Pancreas (tissue), 10 donors: ENCODE results near the gene RANGAP1. TPM values are rescaled to one million over a fixed set of nuclear protein-coding genes. Genes with fewer than 3 reads are reported as not detected.

Source experiments
- ATAC-seq, 4 donors: fragments of 200-7000 bp; cut with Tn5 transposase; one replicate each; pipeline versions ENCODE4 v1.8.0 to v1.9.1; 2020; ENCODE audit warnings: mild to moderate bottlenecking in 4 of 4, moderate library complexity in 4 of 4
- DNase-seq, 6 donors: peaks; one replicate each; pipeline ENCODE4 v3.0.0-alpha.2; 2020
- FAIRE-seq: peaks from 2 replicates; lab custom pipeline; 2012; peaks lifted over from hg19 to GRCh38; lab: Jason Lieb, UNC
- H3K27ac ChIP-seq, 4 donors: fragments of 200-600 bp; sonication (generic); 1 replicate in 3 of 4; 2 replicates in 1 of 4; pipeline versions ENCODE4 v1.5.0 to v1.8.0; 2020
- H3K27me3 ChIP-seq, 4 donors: fragments of 200-600 bp; one replicate each; pipeline ENCODE4 v1.8.0; 2021
- H3K36me3 ChIP-seq, 3 donors: fragments of 200-600 bp; sonication (generic) in 1 of 3; one replicate each; pipeline versions ENCODE4 v1.5.0 to v1.8.0; 2020 to 2021
- H3K4me1 ChIP-seq, 3 donors: fragments of 200-600 bp; one replicate each; pipeline ENCODE4 v1.8.0; 2021
- H3K4me3 ChIP-seq, 4 donors: fragments of 200-600 bp; sonication (generic) in 2 of 4; one replicate each; pipeline versions ENCODE4 v1.5.0 to v1.8.0; 2020 to 2021
- H3K9me3 ChIP-seq, 4 donors: fragments of 200-600 bp; one replicate each; pipeline ENCODE4 v1.8.0; 2021
- WGBS, 2 donors: extraction: QIAGEN DNeasy Blood & Tissue Kit; methylation state at CpG; one replicate each; pipeline ENCODE4 v1.1.7; 2013; 5-methylcytosine and 5-hydroxymethylcytosine counted together
- intact Hi-C, 3 donors: fragments of 100-400 bp; cut with DNase I; formaldehyde crosslinking; loops; one replicate each; pipeline versions ENCODE4 v1.11.1 to v1.14.2; 2022
- polyA plus RNA-seq, 2 donors: library from polyadenylated mRNA; stranded (reverse); fragments of 200-250 nt; gene quantifications; one replicate each; pipeline ENCODE4 v1.2.3, GENCODE V29; 2013
- total RNA-seq, 6 donors: library from RNA; stranded (reverse); fragmentation: NEBNext Ultra II Directional in 4 of 6; extraction: Animal tissue kit (Norgen Biotek cat#: 25700) in 4 of 6; gene quantifications; one replicate each; pipeline versions ENCODE4 v1.2.1 to v1.2.4, GENCODE V29; 2021 to 2023
- TF ChIP-seq, protein P1 (sequence below), 4 donors: fragments of 200-600 bp; sonication (generic) in 3 of 4; IDR thresholded peaks; one replicate each; pipeline versions ENCODE4 v1.5.0 to v1.8.0; 2021; ENCODE audit warnings: antibody characterized with exemption in 4 of 4
- donor health status: healthy with polysubstance abuse.
- donor health status: DM: no; HTN: no; CAD: no; lungs with moderate emphysema.
- donor health status: DM: no; HTN: no; CAD: no.
- donor health status: control.
- donor health status: control.
- donor health status: Bipolar disorder and iron deficiency.
- donor health status: DM: yes; HTN: yes; CAD: no.
- donor health status: DM: no; HTN: no; CAD: no.
- donor health status: DM: no; HTN: no; CAD: no.
- donor health status: DM: yes; HTN: yes; CAD: no.

Gene RANGAP1
- total and polyA plus RNA-seq, 8 donors = 26.8 to 87.9 (median 32.8) TPM

DNA sequence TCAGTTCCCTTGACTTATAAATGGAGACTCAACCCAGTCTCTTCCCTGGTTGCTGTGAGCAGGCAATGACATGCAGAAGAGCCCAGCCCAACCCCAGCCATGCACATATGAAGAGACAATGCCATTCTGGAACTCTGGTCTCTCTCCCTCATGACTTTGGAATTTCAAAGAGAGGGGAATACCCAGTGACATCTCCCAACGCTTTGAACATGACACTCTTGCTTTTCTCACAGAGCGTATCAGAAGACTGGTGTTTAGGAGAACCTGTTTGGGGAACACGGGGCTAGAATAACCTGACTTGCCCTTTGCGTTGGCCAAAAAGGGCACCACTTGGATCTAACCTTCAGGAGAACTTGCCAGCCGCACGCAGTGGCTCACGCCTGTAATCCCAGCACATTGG is 12.9 kb downstream of the RANGAP1 start:
- Histone ChIP-seq H3K9me3 (no peaks in the 10 kb centered on the region), H3K27ac (no peak overlapping the region), H3K36me3 (peaks cover 3 to 44% (median 14%) of the 10 kb centered on the region in 3 donors), H3K27me3 (no peaks in the 10 kb centered on the region), H3K4me1 (no peaks in the 10 kb centered on the region), H3K4me3 (no peak overlapping the region)
- TF ChIP-seq, protein P1, sequence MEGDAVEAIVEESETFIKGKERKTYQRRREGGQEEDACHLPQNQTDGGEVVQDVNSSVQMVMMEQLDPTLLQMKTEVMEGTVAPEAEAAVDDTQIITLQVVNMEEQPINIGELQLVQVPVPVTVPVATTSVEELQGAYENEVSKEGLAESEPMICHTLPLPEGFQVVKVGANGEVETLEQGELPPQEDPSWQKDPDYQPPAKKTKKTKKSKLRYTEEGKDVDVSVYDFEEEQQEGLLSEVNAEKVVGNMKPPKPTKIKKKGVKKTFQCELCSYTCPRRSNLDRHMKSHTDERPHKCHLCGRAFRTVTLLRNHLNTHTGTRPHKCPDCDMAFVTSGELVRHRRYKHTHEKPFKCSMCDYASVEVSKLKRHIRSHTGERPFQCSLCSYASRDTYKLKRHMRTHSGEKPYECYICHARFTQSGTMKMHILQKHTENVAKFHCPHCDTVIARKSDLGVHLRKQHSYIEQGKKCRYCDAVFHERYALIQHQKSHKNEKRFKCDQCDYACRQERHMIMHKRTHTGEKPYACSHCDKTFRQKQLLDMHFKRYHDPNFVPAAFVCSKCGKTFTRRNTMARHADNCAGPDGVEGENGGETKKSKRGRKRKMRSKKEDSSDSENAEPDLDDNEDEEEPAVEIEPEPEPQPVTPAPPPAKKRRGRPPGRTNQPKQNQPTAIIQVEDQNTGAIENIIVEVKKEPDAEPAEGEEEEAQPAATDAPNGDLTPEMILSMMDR (IDR thresholded peaks at IDR 0.05) = no peak
- intact Hi-C loops = no loop called here
- FAIRE-seq (no peak), DNase-seq (no peak), ATAC-seq (no peak)
- 96 to 97% methylated on average over 7 of the region's 7 CpGs for WGBS, 2 donors

DNA sequence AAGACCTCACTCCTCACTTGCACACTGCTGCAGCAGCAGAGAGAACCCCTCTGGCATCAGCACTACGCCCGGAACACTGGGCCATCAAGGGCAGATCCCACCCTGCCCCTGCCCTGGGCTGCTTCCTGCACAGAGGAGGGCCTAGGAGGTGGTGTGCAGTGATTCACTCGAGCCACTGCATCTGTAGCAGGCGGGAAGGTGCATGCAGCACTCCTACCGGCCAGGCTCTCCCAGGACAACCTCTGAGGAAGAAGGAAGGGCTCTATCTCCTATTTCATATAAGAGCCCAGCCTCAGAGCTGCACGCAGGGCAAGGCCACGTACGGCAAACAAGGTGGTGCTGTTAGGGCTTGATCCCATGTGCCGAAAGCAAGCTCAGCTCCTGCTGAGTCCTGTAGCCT is 14.2 kb downstream of the RANGAP1 start:
- intact Hi-C loops = no loop called here
- Histone ChIP-seq H3K9me3 (no peaks in the 10 kb centered on the region), H3K36me3 (peaks cover 6 to 35% (median 19%) of the 10 kb centered on the region in 3 donors), H3K4me3 (no peak overlapping the region), H3K27me3 (no peaks in the 10 kb centered on the region), H3K4me1 (no peaks in the 10 kb centered on the region), H3K27ac (no peak overlapping the region)
- WGBS, 2 donors = 91 to 93% methylated on average over 9 of the region's 9 CpGs
- FAIRE-seq (no peak), ATAC-seq (no peak), DNase-seq (no peak)
- TF ChIP-seq, protein P1 (IDR thresholded peaks at IDR 0.05) = no peak

DNA sequence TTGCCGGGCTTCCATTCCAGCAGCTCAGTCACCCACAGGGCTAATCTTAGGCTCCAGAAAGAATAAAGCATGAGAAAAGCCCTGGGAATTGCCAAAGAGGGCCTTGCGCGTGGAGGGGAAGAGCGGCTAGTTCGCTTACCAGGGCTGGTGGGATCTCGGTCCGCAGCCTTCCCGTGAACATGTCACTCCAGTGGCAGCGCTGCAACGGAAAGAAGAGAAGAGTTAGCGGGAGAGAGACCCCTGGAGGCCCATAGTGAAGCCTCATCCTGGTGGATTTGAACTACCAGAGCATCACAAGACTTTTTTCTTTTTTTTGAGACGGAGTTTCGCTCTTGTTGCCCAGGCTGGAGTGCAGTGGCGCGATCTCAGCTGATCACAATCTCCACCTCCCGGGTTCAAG is 18.0 kb downstream of the RANGAP1 start:
- TF ChIP-seq, protein P1 (IDR thresholded peaks at IDR 0.05) = no peak
- H3K4me3 ChIP-seq = no peak overlapping the region
- DNase-seq (no peak), FAIRE-seq (no peak), ATAC-seq (no peak)
- WGBS, 2 donors = 96 to 97% methylated on average over 16 of the region's 16 CpGs
- H3K27me3 ChIP-seq = no peaks in the 10 kb centered on the region
- peaks cover 10 to 38% (median 22%) of the 10 kb centered on the region in 3 donors for H3K36me3 ChIP-seq
- no peak overlapping the region for H3K27ac ChIP-seq
- H3K9me3 ChIP-seq = no peaks in the 10 kb centered on the region
- intact Hi-C loops = no loop called here
- no peaks in the 10 kb centered on the region for H3K4me1 ChIP-seq

GRCh38 chr22:41264408-41264941 is 21.5 kb downstream of the RANGAP1 start:
- intact Hi-C loops = no loop called here
- no peak overlapping the region for H3K27ac ChIP-seq
- H3K27me3 ChIP-seq = no peaks in the 10 kb centered on the region
- H3K36me3 ChIP-seq = peaks cover 10 to 54% (median 36%) of the 10 kb centered on the region in 3 donors
- no peak for FAIRE-seq
- H3K9me3 ChIP-seq = no peaks in the 10 kb centered on the region
- ATAC-seq = peak in 3 of 4 donors; percentile 46 to 77 (median 72)
- H3K4me1 ChIP-seq = no peaks in the 10 kb centered on the region
- no peak overlapping the region for H3K4me3 ChIP-seq
- 90 to 93% methylated on average over 15 of the region's 15 CpGs for WGBS, 2 donors
- no peak for DNase-seq
- TF ChIP-seq, protein P1 (IDR thresholded peaks at IDR 0.05) = no peak

- Histone ChIP-seq H3K9me3 (no peaks in the 10 kb centered on the region), H3K36me3 (peaks cover 10 to 54% (median 36%) of the 10 kb centered on the region in 3 donors), H3K27me3 (no peaks in the 10 kb centered on the region), H3K4me3 (no peak overlapping the region), H3K27ac (no peak overlapping the region), H3K4me1 (no peaks in the 10 kb centered on the region)
- TF ChIP-seq, protein P1 (IDR thresholded peaks at IDR 0.05) = no peak
- WGBS, 2 donors = 92 to 100% methylated on average over 2 of the region's 2 CpGs
- no peak for DNase-seq
- ATAC-seq = no peak
- no peak for FAIRE-seq
- intact Hi-C loops = no loop called here
These were observed 22.3 kb downstream of the RANGAP1 start for GRCh38 chr22:41263704-41264103.
